K562 (cell line): Measurements from ENCODE around the gene PODXL.

Experiments
- CBFB ChIP-seq: sonication (generic); formaldehyde crosslinking; IDR thresholded peaks from 2 replicates; pipeline ENCODE4 v1.4.0; 2020; ENCODE audit warnings: mild to moderate bottlenecking, missing genetic modification reagents
- CREB5 ChIP-seq: fragments of 250-450 bp; sonication (Bioruptor Pico); IDR thresholded peaks from 2 replicates; pipeline ENCODE4 v1.5.0; 2020; ENCODE audit warnings: mild to moderate bottlenecking
- CTCF ChIP-seq, 3 experiments: IDR thresholded peaks in 2 of 3; conservative IDR thresholded peaks in 1 of 3; 2 replicates each; pipeline ENCODE4 v1.5.1; 2011 to 2012; ENCODE audit warnings: low read length in 3 of 3, mild to moderate bottlenecking in 3 of 3, control low read depth in 2 of 3, improper control_type of control experiment in 1 of 3, inconsistent platforms in 1 of 3, low read depth in 1 of 3, mixed read lengths in 1 of 3, moderate library complexity in 1 of 3; ENCODE audit not compliant: insufficient read depth in 2 of 3
- ESRRA ChIP-seq: fragments of 450-650 bp; IDR thresholded peaks from 2 replicates; pipeline ENCODE4 v1.6.1; 2014; ENCODE audit warnings: low read depth, mild to moderate bottlenecking, moderate library complexity, borderline replicate concordance
- MCM5 ChIP-seq: fragments of 450-650 bp; IDR thresholded peaks from 2 replicates; pipeline ENCODE4 v1.6.1; 2016; ENCODE audit warnings: low read depth
- NCOA2 ChIP-seq, 2 experiments: fragments of 450-650 bp; IDR thresholded peaks; 2 replicates each; pipeline ENCODE4 v1.6.1; 2018; ENCODE audit warnings: mild to moderate bottlenecking in 2 of 2, moderate library complexity in 1 of 2; ENCODE audit not compliant: partially characterized antibody in 2 of 2
- POLR2A ChIP-seq: fragments of 450-650 bp; conservative IDR thresholded peaks from 2 replicates; pipeline ENCODE4 v1.6.1; 2016
- RBM39 ChIP-seq: fragments of 200-400 bp; formaldehyde crosslinking; optimal IDR thresholded peaks from 2 replicates; pipeline ENCODE3; 2018; ENCODE audit warnings: low read depth, low read length
- SMAD1 ChIP-seq: fragments of 150-350 bp; IDR thresholded peaks from 2 replicates; pipeline ENCODE4 v1.6.1; 2014; ENCODE audit warnings: low read length, low read depth; ENCODE audit not compliant: partially characterized antibody
- U2AF1 ChIP-seq: fragments of 200-400 bp; formaldehyde crosslinking; optimal IDR thresholded peaks from 2 replicates; pipeline ENCODE3; 2017; ENCODE audit warnings: mild to moderate bottlenecking, low read depth, low read length, moderate library complexity
- ZBTB43 ChIP-seq: sonication (generic); formaldehyde crosslinking; IDR thresholded peaks from 2 replicates; pipeline ENCODE4 v1.8.0; 2023; ENCODE audit warnings: mild to moderate bottlenecking, missing genetic modification reagents
- ZFP36 ChIP-seq: fragments of 150-350 bp; IDR thresholded peaks from 2 replicates; pipeline ENCODE4 v1.6.1; 2018; ENCODE audit warnings: low read length, low read depth; ENCODE audit not compliant: partially characterized antibody
- ZNF239 ChIP-seq: fragments of 250-450 bp; sonication (Bioruptor Pico); IDR thresholded peaks from 2 replicates; pipeline ENCODE4 v1.4.0; 2020; ENCODE audit warnings: mild to moderate bottlenecking

GRCh38 chr7:131501930-131502685 lies 54.3 kb downstream of the PODXL start:
- TF ChIP-seq U2AF1: no peak
- no peak for TF ChIP-seq RBM39
- TF ChIP-seq ZFP36: no peak
- no peak for TF ChIP-seq MCM5
- TF ChIP-seq CTCF (IDR thresholded peaks at IDR 0.05 in 2 of 3, conservative IDR thresholded peaks at IDR 0.05 in 1 of 3; ENCODE audit: insufficient read depth in 2 of 3, low read depth in 1 of 3, low read length in 3 of 3): no peak
- TF ChIP-seq CREB5 (CRISPR knock-in tag): no peak
- TF ChIP-seq ZNF239 (CRISPR knock-in tag): no peak
- no peak for TF ChIP-seq SMAD1
- no peak for TF ChIP-seq POLR2A
- TF ChIP-seq ZBTB43 (CRISPR knock-in tag): no peak
- no peak for TF ChIP-seq CBFB (CRISPR knock-in tag)
- TF ChIP-seq NCOA2 (IDR thresholded peaks at IDR 0.05; ENCODE audit: partially characterized antibody in 2 of 2): no peak
- no peak for TF ChIP-seq ESRRA
